Loucy (cell line): ENCODE results near the gene PSMD14.
"Not testable (repeated sequence)": the region's sequence is repeated elsewhere in the genome, so short reads cannot be mapped to it uniquely, and the experiment has no call there.

Source experiments
- H2AFZ ChIP-seq: fragments of 200-600 bp; sonication (generic); 2 replicates; pipeline ENCODE4 v1.6.0; 2016; ENCODE audit warnings: antibody characterized with exemption, mild to moderate bottlenecking, low read length, moderate library complexity
- H3F3A ChIP-seq: fragments of 200-600 bp; 2 replicates; pipeline ENCODE4 v1.6.0; 2016; ENCODE audit warnings: antibody characterized with exemption, low read depth, mild to moderate bottlenecking
- H3K27me3 ChIP-seq: fragments of 200-600 bp; sonication (generic); 2 replicates; pipeline ENCODE4 v1.6.1; 2014; ENCODE audit warnings: low read length, mild to moderate bottlenecking; ENCODE audit not compliant: insufficient read depth, poor library complexity, severe bottlenecking
- H3K36me3 ChIP-seq: fragments of 200-600 bp; sonication (generic); 2 replicates; pipeline ENCODE4 v1.6.1; 2016; ENCODE audit warnings: low read length; ENCODE audit not compliant: insufficient read depth
- H3K4me1 ChIP-seq: fragments of 200-600 bp; sonication (generic); 2 replicates; pipeline ENCODE4 v1.5.1; 2014; ENCODE audit warnings: low read length, mild to moderate bottlenecking; ENCODE audit not compliant: insufficient read depth, poor library complexity, severe bottlenecking
- H3K4me2 ChIP-seq: fragments of 200-600 bp; sonication (generic); 2 replicates; pipeline ENCODE4 v1.6.0; 2014; ENCODE audit warnings: antibody characterized with exemption, low read length, low read depth, mild to moderate bottlenecking; ENCODE audit not compliant: poor library complexity, severe bottlenecking
- H3K4me3 ChIP-seq: fragments of 200-600 bp; sonication (generic); 2 replicates; pipeline ENCODE4 v1.5.1; 2014; ENCODE audit warnings: low read length, mild to moderate bottlenecking, mixed read lengths; ENCODE audit not compliant: poor library complexity, severe bottlenecking
- H3K79me2 ChIP-seq: fragments of 200-600 bp; sonication (generic); 2 replicates; pipeline ENCODE4 v1.6.1; 2014; ENCODE audit warnings: low read length; ENCODE audit not compliant: insufficient read depth
- H3K9ac ChIP-seq: fragments of 200-600 bp; sonication (generic); 2 replicates; pipeline ENCODE4 v1.6.0; 2014; ENCODE audit warnings: mild to moderate bottlenecking, low read depth, low read length, moderate library complexity; ENCODE audit not compliant: poor library complexity, severe bottlenecking
- H3K9me2 ChIP-seq: fragments of 200-600 bp; sonication (generic); replicated peaks from 2 replicates; pipeline ENCODE4 v1.6.1; 2016; ENCODE audit warnings: low read depth, low read length, mixed read lengths
- H3K9me3 ChIP-seq: fragments of 200-600 bp; sonication (generic); 2 replicates; pipeline ENCODE4 v1.6.1; 2014; ENCODE audit warnings: mild to moderate bottlenecking, antibody characterized with exemption, low read length, low read depth; ENCODE audit not compliant: insufficient read depth
- H4K20me1 ChIP-seq: fragments of 200-600 bp; sonication (generic); 2 replicates; pipeline ENCODE4 v1.6.0; 2014; ENCODE audit warnings: antibody characterized with exemption, low read length, mild to moderate bottlenecking; ENCODE audit not compliant: insufficient read depth, poor library complexity, severe bottlenecking
- EZH2phosphoT487 ChIP-seq: fragments of 200-600 bp; IDR thresholded peaks from 2 replicates; pipeline ENCODE4 v1.6.1; 2018; ENCODE audit warnings: antibody characterized with exemption, mild to moderate bottlenecking, moderate library complexity, borderline replicate concordance
- TF ChIP-seq, protein P1 (sequence below): fragments of 200-600 bp; sonication (generic); conservative IDR thresholded peaks from 2 replicates; pipeline ENCODE4 v1.5.1; 2014; ENCODE audit warnings: mild to moderate bottlenecking, antibody characterized with exemption, low read length

Gene PSMD14

DNA sequence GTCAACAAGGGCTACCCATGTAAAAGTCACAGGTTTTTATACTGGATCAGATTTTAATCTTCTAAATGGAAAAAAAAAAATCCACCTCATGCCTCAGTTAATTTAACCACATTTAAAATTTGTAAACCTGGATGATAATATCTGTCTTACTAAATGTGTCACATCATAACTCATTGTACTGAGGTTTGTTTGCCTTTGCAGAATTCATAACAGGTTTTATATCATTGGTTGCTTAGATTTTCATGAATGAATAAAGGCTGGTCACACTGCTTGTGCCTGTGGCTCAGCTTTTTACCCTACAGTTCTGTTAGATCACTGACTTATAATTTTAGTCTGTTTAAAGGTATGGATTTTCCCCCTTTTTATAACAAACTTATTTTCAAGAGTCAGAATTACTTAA is 48.9 kb downstream of the PSMD14 start:
- Histone ChIP-seq H4K20me1 (peaks cover 34% of the 10 kb centered on the region), H3K9me3 (peaks cover 8% of the 10 kb centered on the region; the same call in 1 of the 2 replicates), H3K9ac (no peak overlapping the region), H3K4me3 (no peak overlapping the region), H3K79me2 (peaks cover 82% of the 10 kb centered on the region), H2AFZ (no peak overlapping the region), H3F3A (no peaks in the 10 kb centered on the region), H3K36me3 (no peaks in the 10 kb centered on the region), H3K9me2 (no peaks in the 10 kb centered on the region), H3K4me2 (no peak overlapping the region), H3K4me1 (peaks cover 15% of the 10 kb centered on the region), H3K27me3 (no peaks in the 10 kb centered on the region)
- no peak for TF ChIP-seq EZH2phosphoT487
- TF ChIP-seq, protein P1, sequence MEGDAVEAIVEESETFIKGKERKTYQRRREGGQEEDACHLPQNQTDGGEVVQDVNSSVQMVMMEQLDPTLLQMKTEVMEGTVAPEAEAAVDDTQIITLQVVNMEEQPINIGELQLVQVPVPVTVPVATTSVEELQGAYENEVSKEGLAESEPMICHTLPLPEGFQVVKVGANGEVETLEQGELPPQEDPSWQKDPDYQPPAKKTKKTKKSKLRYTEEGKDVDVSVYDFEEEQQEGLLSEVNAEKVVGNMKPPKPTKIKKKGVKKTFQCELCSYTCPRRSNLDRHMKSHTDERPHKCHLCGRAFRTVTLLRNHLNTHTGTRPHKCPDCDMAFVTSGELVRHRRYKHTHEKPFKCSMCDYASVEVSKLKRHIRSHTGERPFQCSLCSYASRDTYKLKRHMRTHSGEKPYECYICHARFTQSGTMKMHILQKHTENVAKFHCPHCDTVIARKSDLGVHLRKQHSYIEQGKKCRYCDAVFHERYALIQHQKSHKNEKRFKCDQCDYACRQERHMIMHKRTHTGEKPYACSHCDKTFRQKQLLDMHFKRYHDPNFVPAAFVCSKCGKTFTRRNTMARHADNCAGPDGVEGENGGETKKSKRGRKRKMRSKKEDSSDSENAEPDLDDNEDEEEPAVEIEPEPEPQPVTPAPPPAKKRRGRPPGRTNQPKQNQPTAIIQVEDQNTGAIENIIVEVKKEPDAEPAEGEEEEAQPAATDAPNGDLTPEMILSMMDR = no peak

DNA sequence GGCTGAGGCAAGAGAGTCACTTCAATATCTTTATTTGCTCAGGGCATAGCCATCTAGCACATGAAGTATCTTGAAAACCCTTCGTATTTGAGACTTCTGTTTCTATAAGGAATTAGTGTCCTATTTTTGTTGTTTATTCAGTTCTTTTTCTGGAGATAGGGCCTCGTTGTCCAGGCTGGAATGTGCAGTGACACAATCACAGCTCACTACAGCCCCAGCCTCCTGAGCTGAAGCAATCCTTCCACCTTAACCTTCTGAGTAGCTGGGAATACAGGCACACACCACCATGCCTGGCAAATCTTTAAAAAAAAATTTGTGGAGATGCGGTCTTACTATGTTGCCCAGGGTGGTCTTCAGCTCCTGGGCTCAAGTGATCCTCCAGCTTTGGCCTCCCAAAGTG is 50.6 kb downstream of the PSMD14 start:
- Histone ChIP-seq H3K9me3 (peaks cover 23% of the 10 kb centered on the region), H3K36me3 (no peaks in the 10 kb centered on the region), H3K4me1 (peaks cover 15% of the 10 kb centered on the region), H3K4me2 (no peak overlapping the region), H3K9me2 (no peaks in the 10 kb centered on the region), H3F3A (no peaks in the 10 kb centered on the region), H3K4me3 (no peak overlapping the region), H4K20me1 (peaks cover 28% of the 10 kb centered on the region), H3K9ac (no peak overlapping the region), H3K79me2 (peaks cover 81% of the 10 kb centered on the region), H3K27me3 (no peaks in the 10 kb centered on the region), H2AFZ (no peak overlapping the region)
- TF ChIP-seq EZH2phosphoT487 = no peak
- TF ChIP-seq, protein P1 = no peak

DNA sequence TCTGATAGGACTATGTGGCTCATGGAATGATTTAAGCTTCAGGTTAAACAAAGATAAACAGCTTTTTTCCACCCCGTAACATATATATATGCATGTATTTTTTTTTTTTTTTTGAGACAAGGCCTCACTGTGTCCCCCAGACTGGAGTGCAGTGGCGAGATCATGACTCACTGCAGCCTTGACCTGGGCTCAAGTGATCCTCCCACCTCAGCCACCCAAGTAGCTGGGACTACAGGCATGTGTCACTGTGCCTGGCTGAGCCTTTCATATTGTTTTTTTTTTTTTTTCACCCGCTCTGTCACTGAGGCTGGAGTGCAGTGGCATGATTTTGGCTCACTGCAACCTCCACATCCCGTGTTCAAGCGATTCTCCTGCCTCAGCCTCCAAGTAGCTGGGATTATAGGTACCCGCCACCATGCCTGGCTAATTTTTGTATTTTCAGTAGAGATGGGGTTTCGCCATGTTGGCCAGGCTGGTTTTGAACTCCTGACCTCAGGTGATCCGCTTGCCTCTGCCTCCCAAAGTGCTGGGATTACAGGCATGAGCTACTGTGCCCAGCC is 52.0 kb downstream of the PSMD14 start:
- peaks cover 15% of the 10 kb centered on the region for H3K4me1 ChIP-seq

DNA sequence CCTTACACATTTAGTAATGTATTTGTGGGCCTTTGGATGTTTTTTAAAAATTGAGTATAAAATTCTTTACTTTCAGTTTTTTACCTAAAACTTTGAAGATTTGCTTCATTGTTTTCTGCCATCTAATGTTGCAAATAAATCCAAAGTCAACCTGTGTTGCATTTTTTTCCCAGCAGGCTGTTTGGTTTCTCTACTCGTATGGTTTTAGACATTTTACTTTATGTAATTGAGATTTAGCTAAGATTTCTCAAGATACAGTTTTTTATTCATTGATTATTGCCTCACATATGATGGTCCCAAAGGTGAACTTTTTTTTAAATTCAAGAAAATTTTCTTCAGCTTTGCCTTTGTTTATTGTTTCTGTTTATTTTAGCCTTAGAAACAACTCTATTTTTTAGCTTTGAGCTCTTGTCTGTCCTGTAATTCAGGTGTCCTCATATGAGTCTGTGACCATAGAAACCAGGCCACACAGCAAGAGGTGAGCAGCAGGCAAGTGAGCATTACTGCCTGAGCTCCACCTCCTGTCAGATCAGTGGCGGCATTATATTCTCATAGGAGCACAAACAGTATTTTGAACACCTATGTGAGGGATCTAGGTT is 54.4 kb downstream of the PSMD14 start:
- Histone ChIP-seq H3K79me2 (peaks cover 70% of the 10 kb centered on the region), H3K9me2 (no peaks in the 10 kb centered on the region), H3K27me3 (no peaks in the 10 kb centered on the region), H3K9ac (no peak overlapping the region), H3K9me3 (peaks cover 23% of the 10 kb centered on the region), H3K4me1 (no peaks in the 10 kb centered on the region), H3F3A (no peaks in the 10 kb centered on the region), H3K4me3 (no peak overlapping the region), H4K20me1 (peaks cover 5% of the 10 kb centered on the region), H3K4me2 (no peak overlapping the region), H2AFZ (no peak overlapping the region), H3K36me3 (peaks cover 21% of the 10 kb centered on the region; the same call in 1 of the 2 replicates)
- TF ChIP-seq, protein P1 = no peak
- no peak for TF ChIP-seq EZH2phosphoT487

More for the DNA sequence above, 52.0 kb downstream of the PSMD14 start:
- Histone ChIP-seq H4K20me1 (peaks cover 23% of the 10 kb centered on the region), H3K9me3 (peaks cover 23% of the 10 kb centered on the region), H3K79me2 (peaks cover 76% of the 10 kb centered on the region)
- not testable (repeated sequence) for H3K4me2 ChIP-seq, H3K4me3 ChIP-seq, H3F3A ChIP-seq, H3K27me3 ChIP-seq, H3K36me3 ChIP-seq, H3K9ac ChIP-seq, H3K9me2 ChIP-seq, H2AFZ ChIP-seq
